Measurements from ENCODE around the gene RPS19.
A peak's percentile ranks its signal among the peaks of the same experiment; 100 is the strongest.
"Not testable (repeated sequence)": the region's sequence is repeated elsewhere in the genome, so short reads cannot be mapped to it uniquely, and the experiment has no call there.

Gene RPS19

GRCh38 chr19:41871573-41872383 lies 11.7 kb downstream of the RPS19 start:
- FAIRE-seq (no peak), DNase-seq (ENCODE audit: insufficient read length, low spot score) (no peak)
- TF ChIP-seq CTCF (IDR thresholded peaks at IDR 0.05; ENCODE audit: insufficient read depth, missing control alignments), result no peak

- FAIRE-seq (no peak), DNase-seq (ENCODE audit: insufficient read length, low spot score) (no peak)
- no peak for TF ChIP-seq CTCF (IDR thresholded peaks at IDR 0.05; ENCODE audit: insufficient read depth, missing control alignments)
Observed at GRCh38 chr19:41872384-41872774, 12.3 kb downstream of the RPS19 start.

GRCh38 chr19:41872775-41873647 lies 13.0 kb downstream of the RPS19 start:
- DNase-seq (ENCODE audit: insufficient read length, low spot score) (peak; percentile 51), FAIRE-seq (no peak)
- TF ChIP-seq CTCF (IDR thresholded peaks at IDR 0.05; ENCODE audit: insufficient read depth, missing control alignments), result peak; percentile 58

DNA sequence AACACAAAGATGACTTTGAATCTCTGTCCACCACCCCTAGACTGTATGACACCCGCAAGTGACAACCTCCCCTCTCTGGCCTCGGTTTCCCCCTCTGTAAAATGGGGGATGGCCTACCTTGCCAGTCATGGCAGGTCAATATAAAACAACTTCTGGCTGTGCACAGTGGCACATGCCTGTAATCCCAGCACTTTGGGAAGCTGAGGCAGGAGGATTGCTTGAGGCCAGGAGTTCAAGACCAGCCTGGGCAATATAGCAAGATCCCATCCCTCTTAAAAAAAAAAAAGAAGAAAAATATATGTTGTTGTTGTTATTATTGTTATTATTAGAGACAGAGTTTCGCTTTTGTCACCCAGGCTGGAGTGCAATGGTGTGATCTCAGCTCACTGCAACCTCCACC lies 15.9 kb downstream of the RPS19 start:
- not testable (repeated sequence) for FAIRE-seq; DNase-seq (ENCODE audit: insufficient read length, low spot score)

DNA sequence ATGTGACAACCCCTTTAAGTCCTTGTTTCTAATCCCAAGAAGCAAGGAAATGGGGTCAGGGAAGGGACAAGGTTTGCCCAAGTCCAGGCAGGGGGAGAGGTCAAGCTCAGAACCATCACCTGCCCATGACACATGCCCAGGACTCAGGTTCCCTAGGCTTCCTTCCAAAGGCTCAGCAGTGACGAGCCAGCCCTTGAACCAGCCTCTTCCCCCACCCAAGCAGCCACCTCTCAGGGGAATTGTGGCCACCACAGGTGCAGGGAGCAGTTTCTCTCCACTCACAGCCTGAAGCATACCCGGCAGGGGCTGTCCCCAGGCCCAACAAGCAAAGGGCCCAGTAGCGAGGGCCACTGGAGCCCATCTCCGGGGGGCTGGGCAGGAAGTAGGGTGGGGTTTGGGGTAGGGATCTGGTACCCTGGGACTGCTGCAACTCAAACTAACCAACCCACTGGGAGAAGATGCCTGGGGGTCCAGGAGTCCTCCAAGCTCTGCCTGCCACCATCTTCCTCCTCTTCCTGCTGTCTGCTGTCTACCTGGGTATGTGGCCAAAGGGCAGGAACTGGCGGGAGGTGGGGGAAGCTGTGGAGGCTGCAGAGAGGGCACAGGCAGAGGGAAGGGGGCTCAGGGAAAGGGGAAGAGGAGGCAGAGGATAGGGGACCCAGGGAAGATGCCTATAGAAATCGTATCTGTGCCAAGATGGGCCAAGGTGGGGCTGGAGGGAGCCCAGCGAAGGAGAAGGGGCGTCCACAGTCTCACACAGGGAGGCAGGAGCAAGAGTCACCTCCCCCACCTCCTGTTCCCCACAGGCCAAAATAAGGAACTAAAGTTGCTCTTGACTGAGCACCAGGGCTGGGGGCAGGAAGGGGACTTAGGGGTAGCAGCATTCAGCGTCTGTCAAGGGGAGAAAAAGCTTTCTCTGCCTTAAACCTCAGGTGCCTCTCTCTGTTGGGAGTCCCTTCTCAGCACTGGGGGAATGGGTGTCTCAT lies 17.1 kb downstream of the RPS19 start, which contains the start of gene CD79A:
CD79A (plus strand) TSS at position 433 of the 986 bp plus-strand sequence; CDS start at position 459, 26 bp downstream.
- no peak for TF ChIP-seq CTCF (IDR thresholded peaks at IDR 0.05; ENCODE audit: insufficient read depth, missing control alignments)
- FAIRE-seq (no peak), DNase-seq (ENCODE audit: insufficient read length, low spot score) (no peak)

DNA sequence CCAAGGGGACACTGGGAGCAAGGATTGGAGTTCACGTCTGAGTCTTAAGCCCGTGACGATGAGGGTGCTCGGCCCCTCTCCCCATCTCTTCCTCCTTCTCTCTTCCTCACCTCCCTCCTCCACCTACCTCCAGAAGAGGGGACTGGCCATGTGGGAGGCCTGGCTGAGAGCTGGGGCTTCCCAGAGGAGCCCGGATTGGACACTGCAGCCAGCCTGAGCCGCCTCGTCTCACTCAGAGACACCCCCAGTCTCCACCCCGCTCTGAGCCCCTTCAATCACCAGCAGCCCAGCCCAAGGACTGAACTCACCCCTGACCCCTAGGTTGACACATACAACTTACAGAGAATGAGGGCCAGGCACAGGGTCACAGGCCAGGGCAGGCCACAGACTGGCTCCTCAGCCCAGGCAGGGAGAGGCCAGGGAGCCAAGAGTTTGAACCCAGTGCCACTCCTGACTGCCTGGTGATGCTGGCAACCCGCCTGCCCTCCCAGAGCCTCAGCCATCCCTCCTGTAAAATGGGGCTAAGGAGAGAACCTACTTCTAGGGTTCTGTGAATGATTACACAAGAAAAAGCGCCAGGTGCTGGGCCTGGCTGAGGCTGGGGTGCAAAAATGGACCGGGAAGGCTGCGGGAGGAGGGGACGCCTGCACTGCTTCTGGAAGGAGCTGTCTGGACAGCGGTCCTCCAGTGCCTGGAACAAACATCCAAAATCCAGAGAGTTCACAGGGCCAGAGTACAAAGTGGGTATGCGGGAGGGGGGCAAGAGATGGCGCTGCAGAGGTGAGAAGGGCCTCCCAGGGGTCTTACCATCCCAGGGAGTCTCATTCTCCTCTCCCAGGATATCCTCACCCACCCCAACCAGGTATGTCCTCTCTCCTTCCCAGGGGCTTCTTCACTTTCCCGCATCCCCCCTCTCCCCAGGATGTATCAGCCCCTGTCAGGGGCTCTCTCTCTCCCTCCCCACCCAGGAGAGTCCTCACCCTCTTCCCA lies 18.2 kb downstream of the RPS19 start:
- FAIRE-seq, result no peak
- TF ChIP-seq CTCF (IDR thresholded peaks at IDR 0.05; ENCODE audit: insufficient read depth, missing control alignments), result no peak

More for the DNA sequence above, 18.2 kb downstream of the RPS19 start:
- DNase-seq (ENCODE audit: insufficient read length, low spot score), result no peak

All from D721Med (cell line).